OCI-M1 (cell line): ENCODE measurements around the gene RYR1.
"Not testable (repeated sequence)": the region's sequence is repeated elsewhere in the genome, so short reads cannot be mapped to it uniquely, and the experiment has no call there.

ENCODE experiments used
- DNase-seq: peaks from one replicate; lab custom pipeline; 2025; lab: John Stamatoyannopoulos, UW

The RYR1 gene

GRCh38 chr19:38561658-38562057, 128.2 kb downstream of the RYR1 start:
- DNase-seq = no peak

GRCh38 chr19:38562096-38562495, 128.6 kb downstream of the RYR1 start:
- DNase-seq = no peak

- no peak for DNase-seq
Observed at GRCh38 chr19:38563475-38563874, 130.0 kb downstream of the RYR1 start.

- no peak for DNase-seq
Observed at GRCh38 chr19:38564981-38565690, 131.6 kb downstream of the RYR1 start.

- no peak for DNase-seq
Observed at GRCh38 chr19:38565691-38566105, 132.2 kb downstream of the RYR1 start.

GRCh38 chr19:38569368-38569983, 136.0 kb downstream of the RYR1 start:
- DNase-seq = no peak

GRCh38 chr19:38571682-38572081, 138.2 kb downstream of the RYR1 start:
- DNase-seq = no peak

GRCh38 chr19:38577826-38578225, 144.3 kb downstream of the RYR1 start:
- no peak for DNase-seq

- not testable (repeated sequence) for DNase-seq
Observed at GRCh38 chr19:38579304-38579703, 145.8 kb downstream of the RYR1 start.

- DNase-seq = no peak
Observed at GRCh38 chr19:38580080-38580479, 146.6 kb downstream of the RYR1 start.

GRCh38 chr19:38583219-38583984, 149.9 kb downstream of the RYR1 start:
- no peak for DNase-seq

GRCh38 chr19:38583985-38584305, 150.5 kb downstream of the RYR1 start:
- no peak for DNase-seq

- no peak for DNase-seq
Observed at GRCh38 chr19:38587562-38587961, 154.1 kb downstream of the RYR1 start.

- DNase-seq = no peak
Observed at GRCh38 chr19:38588041-38588440, 154.6 kb downstream of the RYR1 start.

GRCh38 chr19:38592940-38593339, 159.4 kb downstream of the RYR1 start:
- no peak for DNase-seq

- no peak for DNase-seq
Observed at GRCh38 chr19:38596057-38596981, 162.8 kb downstream of the RYR1 start.

- DNase-seq = no peak
Observed at GRCh38 chr19:38597075-38597474, 163.6 kb downstream of the RYR1 start.

- DNase-seq = no peak
Observed at GRCh38 chr19:38599722-38600121, 166.2 kb downstream of the RYR1 start.

- not testable (repeated sequence) for DNase-seq
Observed at GRCh38 chr19:38602856-38603255, 169.4 kb downstream of the RYR1 start.

- DNase-seq = no peak
Observed at GRCh38 chr19:38606131-38606530, 172.6 kb downstream of the RYR1 start.

- no peak for DNase-seq
Observed at GRCh38 chr19:38614289-38614688, 180.8 kb downstream of the RYR1 start.

- DNase-seq = no peak
Observed at GRCh38 chr19:38615007-38615581, 181.6 kb downstream of the RYR1 start.
